HepG2 (cell line): ENCODE results near the gene SPATA31E1. TPM values are rescaled to one million over a fixed set of nuclear protein-coding genes. Genes with fewer than 3 reads are reported as not detected.

Experiments
- ATAC-seq: fragments of 200-7000 bp; cut with Tn5 transposase; 3 replicates; pipeline ENCODE4 v1.9.1; 2020; ENCODE audit warnings: mild to moderate bottlenecking, moderate library complexity
- BruUV-seq: library from RNA; stranded (reverse); fragments of 400-500 nt; replicated peaks from 2 replicates; lab custom pipeline; 2021; lab: Mats Ljungman, UMichigan
- CTCF ChIA-PET: fragments of 300-600 bp; formaldehyde crosslinking; extraction: SDS; loops from one replicate; lab custom pipeline; 2021; ENCODE audit warnings: low total read pairs, inconsistent platforms, low intra/inter-chr PET ratio; lab: Yijun Ruan, JAX
- POLR2A ChIA-PET: fragments of 350-600 bp; sonication (Branson Sonifier 250); formaldehyde crosslinking; loops from one replicate; lab custom pipeline; 2020; ENCODE audit warnings: antibody characterized with exemption, inconsistent platforms; lab: Yijun Ruan, JAX
- DNase-seq: peaks from one replicate; pipeline ENCODE4 v3.0.0-alpha.2; 2015; ENCODE audit warnings: low spot score
- FAIRE-seq: peaks from 3 replicates; lab custom pipeline; 2011; peaks lifted over from hg19 to GRCh38; lab: Jason Lieb, UNC
- H2AFZ ChIP-seq: one replicate; pipeline ENCODE4 v1.6.1; 2011; ENCODE audit warnings: low read length, inconsistent platforms
- H3K27ac ChIP-seq: fragments of 300-600 bp; 3 replicates; pipeline ENCODE4 v1.8.0; 2011; ENCODE audit warnings: mixed run types, mild to moderate bottlenecking, mixed read lengths, low read length, inconsistent platforms; ENCODE audit not compliant: insufficient read depth; ENCODE audit errors: extremely low read length
- H3K27me3 ChIP-seq, 2 experiments: fragments of 200-600 bp in 1 of 2; 2 replicates in 1 of 2; 3 replicates in 1 of 2; pipeline versions ENCODE4 v1.6.0 to v1.8.0; 2011; ENCODE audit warnings: low read length in 2 of 2, mild to moderate bottlenecking in 2 of 2, moderate library complexity in 2 of 2, inconsistent platforms in 1 of 2; ENCODE audit not compliant: insufficient read depth in 2 of 2, control insufficient read depth in 1 of 2
- H3K36me3 ChIP-seq, 2 experiments: fragments of 200-600 bp in 1 of 2; replicated peaks in 1 of 2; 2 replicates in 1 of 2; 3 replicates in 1 of 2; pipeline versions ENCODE4 v1.5.1 to v1.8.0; 2011; ENCODE audit warnings: low read length in 2 of 2, inconsistent platforms in 1 of 2; ENCODE audit not compliant: insufficient read depth in 2 of 2, control insufficient read depth in 1 of 2
- H3K4me1 ChIP-seq: 2 replicates; pipeline ENCODE4 v1.5.1; 2012; ENCODE audit warnings: low read length, inconsistent platforms; ENCODE audit not compliant: insufficient read depth
- H3K4me2 ChIP-seq: 2 replicates; pipeline ENCODE4 v1.6.0; 2011; ENCODE audit warnings: low read depth, low read length, inconsistent platforms
- H3K4me3 ChIP-seq, 3 experiments: fragments of 200-600 bp in 1 of 3; sonication (generic), shearing (Covaris generic) in 1 of 3; replicated peaks in 1 of 3; 2 replicates each; pipeline ENCODE4 v1.5.1; 2011 to 2016; ENCODE audit warnings: low read length in 3 of 3, inconsistent platforms in 2 of 3, low read depth in 2 of 3, mild to moderate bottlenecking in 2 of 3, control low read depth in 1 of 3, mixed read lengths in 1 of 3; ENCODE audit not compliant: insufficient read depth in 1 of 3
- H3K79me2 ChIP-seq: one replicate; pipeline ENCODE4 v1.6.1; 2011; ENCODE audit warnings: low read length, inconsistent platforms; ENCODE audit not compliant: insufficient read depth
- H3K9ac ChIP-seq: 2 replicates; pipeline ENCODE4 v1.6.0; 2011; ENCODE audit warnings: mild to moderate bottlenecking, low read depth, low read length, inconsistent platforms; ENCODE audit not compliant: insufficient read depth
- H3K9me3 ChIP-seq: 2 replicates; pipeline ENCODE4 v1.5.1; 2012; ENCODE audit warnings: mild to moderate bottlenecking, low read length
- H4K20me1 ChIP-seq: 2 replicates; pipeline ENCODE4 v1.6.0; 2011; ENCODE audit warnings: inconsistent platforms, mild to moderate bottlenecking, low read length, moderate library complexity; ENCODE audit not compliant: insufficient read depth
- CBX2 ChIP-seq, 2 experiments: fragments of 200-600 bp in 1 of 2; sonication (generic); formaldehyde crosslinking in 1 of 2; IDR thresholded peaks; 2 replicates each; pipeline versions ENCODE4 v1.7.0 to v1.8.1; 2018 to 2022; ENCODE audit warnings: low read depth in 2 of 2, low read length in 1 of 2, mild to moderate bottlenecking in 1 of 2, missing genetic modification reagents in 1 of 2
- SUZ12 ChIP-seq: fragments of 150-350 bp; IDR thresholded peaks from 2 replicates; pipeline ENCODE4 v1.6.1; 2014; ENCODE audit warnings: low read depth, low read length
- TFAP4 ChIP-seq: sonication (generic); IDR thresholded peaks from 2 replicates; pipeline ENCODE4 v1.6.1; 2016; ENCODE audit warnings: low read depth, borderline replicate concordance
- ZBED4 ChIP-seq: sonication (generic); formaldehyde crosslinking; IDR thresholded peaks from 2 replicates; pipeline ENCODE4 v1.4.0; 2020; ENCODE audit warnings: missing genetic modification reagents, borderline replicate concordance
- ZKSCAN8 ChIP-seq: IDR thresholded peaks from 2 replicates; pipeline ENCODE4 v1.6.1; 2016; ENCODE audit warnings: borderline replicate concordance, missing genetic modification reagents, missing compliant biosample characterization
- ZNF572 ChIP-seq: sonication (generic); formaldehyde crosslinking; IDR thresholded peaks from 2 replicates; pipeline ENCODE4 v1.5.1; 2020; ENCODE audit warnings: mild to moderate bottlenecking, missing genetic modification reagents
- ZNF614 ChIP-seq: IDR thresholded peaks from 2 replicates; pipeline ENCODE4 v1.6.1; 2018; ENCODE audit warnings: missing biosample characterization, missing genetic modification reagents, inconsistent platforms, borderline replicate concordance
- WGBS: methylation state at CpG from one replicate; pipeline ENCODE4 v1.1.6; 2017; ENCODE audit warnings: low lambda C conversion rate; 5-methylcytosine and 5-hydroxymethylcytosine counted together
- in situ Hi-C: cut with HindIII; loops from 2 replicates; pipeline ENCODE4 v1.10.0; 2017; ENCODE audit warnings: low pct_unique_long_range_greater_than_20kb; ENCODE audit not compliant: extremely low pct_ligation_motif_present
- intact Hi-C: fragments of 100-400 bp; cut with micrococcal nuclease; formaldehyde crosslinking; loops from one replicate; pipeline ENCODE4 v1.10.0; 2022; ENCODE audit not compliant: unreplicated experiment
- polyA plus RNA-seq, 8 experiments: library from polyadenylated mRNA; depleted of rRNA in 3 of 8; stranded (reverse) in 7 of 8; unstranded in 1 of 8; fragments of >200 nt; fragmentation: Illumina TruSeq in 4 of 8; extraction: Trizol in 4 of 8; gene quantifications; 2 replicates each; pipeline versions ENCODE4 v1.2.1 to v1.2.3, GENCODE V29; 2011 to 2016; ENCODE audit warnings: low read depth in 4 of 8, missing spikeins in 1 of 8, mixed read lengths in 1 of 8; ENCODE audit not compliant: insufficient read depth in 1 of 8
- total RNA-seq, 5 experiments: library from RNA; depleted of rRNA; stranded (reverse); fragments of >200 nt; fragmentation: Illumina TruSeq; extraction: Trizol; gene quantifications; 2 replicates each; pipeline ENCODE4 v1.2.3, GENCODE V29; 2016; ENCODE audit warnings: low read depth in 1 of 5

SPATA31E1 gene
- total and polyA plus RNA-seq, 2 of the 13 experiments (the other 11 are each of a cell fraction or from before 2014, with no cell fraction given), result not detected

- no peak overlapping the region for H3K27ac ChIP-seq
- TF ChIP-seq ZNF572 (CRISPR knock-in tag) (no peak), ZKSCAN8 (CRISPR knock-in tag) (no peak), CBX2 (IDR thresholded peaks at IDR 0.05; ENCODE audit: low read depth, low read length) (no peak), CBX2 (CRISPR knock-in tag; IDR thresholded peaks at IDR 0.05; ENCODE audit: low read depth) (no peak), SUZ12 (no peak), ZBED4 (CRISPR knock-in tag) (no peak), ZNF614 (CRISPR knock-in tag) (no peak), TFAP4 (no peak)
- no peak for FAIRE-seq
- intact Hi-C loops, result no loop called here
- no peaks in the 10 kb centered on the region for H4K20me1 ChIP-seq
- no peak overlapping the region for H3K9ac ChIP-seq
- ATAC-seq, result no peak
- in situ Hi-C loops, result no loop called here
- peaks cover 1 to 4% of the 10 kb centered on the region in 2 experiments; a peak in 1 of 5 replicates for H3K27me3 ChIP-seq
- no peak overlapping the region for H2AFZ ChIP-seq
- no peaks in the 10 kb centered on the region for H3K4me1 ChIP-seq
- no peaks in the 10 kb centered on the region for H3K79me2 ChIP-seq
- no peak for DNase-seq
- ChIA-PET POLR2A (no interaction called here), CTCF (no interaction called here)
- H3K36me3 ChIP-seq, result no peaks in the 10 kb centered on the region
- H3K4me2 ChIP-seq, result no peak overlapping the region
- 16% methylated on average over 5 of the region's 5 CpGs for WGBS
- H3K4me3 ChIP-seq, result no peak overlapping the region
- BruUV-seq, result no TSS peak
- H3K9me3 ChIP-seq, result no peaks in the 10 kb centered on the region
These were observed 28.1 kb upstream of the SPATA31E1 start for GRCh38 chr9:87854580-87854955.
